Psoas muscle (tissue), 8 donors: ENCODE measurements around the gene SHISA5. TPM values are rescaled to one million over a fixed set of nuclear protein-coding genes. Genes with fewer than 3 reads are reported as not detected.

Experiments
- ATAC-seq, 4 donors: fragments of 200-7000 bp; cut with Tn5 transposase; one replicate each; pipeline ENCODE4 v1.9.1; 2020; ENCODE audit warnings: moderate library complexity in 3 of 4, mild to moderate bottlenecking in 2 of 4
- DNase-seq, 2 donors: peaks; one replicate each; pipeline ENCODE4 v3.0.0-alpha.2; 2020
- H3K27ac ChIP-seq: fragments of 200-600 bp; one replicate; pipeline ENCODE4 v1.8.0; 2022
- H3K27me3 ChIP-seq, 3 donors: fragments of 200-600 bp in 1 of 3; one replicate each; pipeline versions ENCODE4 v1.6.1 to v1.8.0; 2013 to 2022; ENCODE audit warnings: low read length in 2 of 3, mild to moderate bottlenecking in 2 of 3, moderate library complexity in 1 of 3; ENCODE audit not compliant: insufficient read depth in 3 of 3
- H3K36me3 ChIP-seq, 2 donors: fragments of 200-600 bp in 1 of 2; one replicate each; pipeline versions ENCODE4 v1.6.1 to v1.8.0; 2013 to 2022; ENCODE audit warnings: low read depth in 1 of 2, mild to moderate bottlenecking in 1 of 2, moderate library complexity in 1 of 2; ENCODE audit not compliant: insufficient read depth in 1 of 2
- H3K4me1 ChIP-seq: fragments of 200-600 bp; one replicate; pipeline ENCODE4 v1.8.0; 2022
- H3K4me3 ChIP-seq: fragments of 200-600 bp; one replicate; pipeline ENCODE4 v1.8.0; 2022; ENCODE audit warnings: mild to moderate bottlenecking
- H3K9me3 ChIP-seq: fragments of 200-600 bp; one replicate; pipeline ENCODE4 v1.8.0; 2022
- CTCF ChIP-seq: fragments of 200-600 bp; IDR thresholded peaks from one replicate; pipeline ENCODE4 v1.8.0; 2022; ENCODE audit warnings: antibody characterized with exemption
- WGBS, 3 donors: extraction: QIAGEN DNeasy Blood & Tissue Kit; methylation state at CpG; one replicate each; pipeline versions ENCODE4 v1.1.6 to v1.1.7; 2013; 5-methylcytosine and 5-hydroxymethylcytosine counted together
- intact Hi-C, 2 donors: fragments of 100-400 bp; cut with DNase I; formaldehyde crosslinking; loops; one replicate each; pipeline versions ENCODE4 v1.11.0 to v1.14.2; 2022
- polyA plus RNA-seq, 3 donors: library from polyadenylated mRNA; stranded (reverse); fragments of 200-250 nt; gene quantifications; one replicate each; pipeline ENCODE4 v1.2.3, GENCODE V29; 2013
- total RNA-seq, 4 donors: library from RNA; stranded (reverse); fragmentation: NEBNext Ultra II Directional in 2 of 4; extraction: Animal tissue kit (Norgen Biotek cat#: 25700) in 2 of 4; gene quantifications; one replicate each; pipeline versions ENCODE4 v1.2.1 to v1.2.4, GENCODE V29; 2021 to 2023
- donor health status: healthy with polysubstance abuse.
- donor health status: DM: no; HTN: no; CAD: no; lungs with moderate emphysema.
- donor health status: Bipolar disorder and iron deficiency.
- donor health status: healthy.
- donor health status: DM: yes; HTN: yes; CAD: no.
- donor health status: DM: no; HTN: no; CAD: no.
- donor health status: DM: no; HTN: no; CAD: no.
- donor health status: DM: yes; HTN: yes; CAD: no.

The SHISA5 gene
- total and polyA plus RNA-seq, 7 donors, result 16.9 to 34.7 (median 24.3) TPM

- H3K36me3 ChIP-seq, result no peaks in the 10 kb centered on the region
- no peaks in the 10 kb centered on the region for H3K4me1 ChIP-seq
Observed at GRCh38 chr3:48420561-48420960, 83.4 kb downstream of the SHISA5 start.

GRCh38 chr3:48419597-48419996 is 84.4 kb downstream of the SHISA5 start:
- Histone ChIP-seq H3K36me3 (no peaks in the 10 kb centered on the region), H3K4me3 (no peak overlapping the region), H3K27ac (no peak overlapping the region), H3K4me1 (no peaks in the 10 kb centered on the region), H3K27me3 (peaks cover 0 to 22% (median 0%) of the 10 kb centered on the region in 3 donors), H3K9me3 (no peaks in the 10 kb centered on the region)
- intact Hi-C loops, result no loop called here
- no peak for DNase-seq
- 92 to 93% (median 92%) methylated on average over 17 of the region's 17 CpGs for WGBS, 3 donors
- no peak for TF ChIP-seq CTCF
- no peak for ATAC-seq

More at GRCh38 chr3:48420561-48420960, 83.4 kb downstream of the SHISA5 start:
- no peak for TF ChIP-seq CTCF
- intact Hi-C loops, result no loop called here
- H3K27me3 ChIP-seq, result peaks cover 0 to 30% (median 1%) of the 10 kb centered on the region in 3 donors
- ATAC-seq (no peak), DNase-seq (peak in 1 of 2 donors; percentile 38)
- H3K9me3 ChIP-seq, result no peaks in the 10 kb centered on the region
- no peak overlapping the region for H3K4me3 ChIP-seq
- 88 to 90% (median 89%) methylated on average over 13 to 14 of the region's 14 CpGs for WGBS, 3 donors
- H3K27ac ChIP-seq, result no peak overlapping the region

GRCh38 chr3:48419149-48419548 is 84.8 kb downstream of the SHISA5 start:
- ATAC-seq (no peak), DNase-seq (peak in 1 of 2 donors; percentile 30)
- Histone ChIP-seq H3K27me3 (peaks cover 0 to 18% (median 0%) of the 10 kb centered on the region in 3 donors), H3K9me3 (no peaks in the 10 kb centered on the region), H3K27ac (no peak overlapping the region), H3K4me1 (no peaks in the 10 kb centered on the region), H3K36me3 (no peaks in the 10 kb centered on the region), H3K4me3 (no peak overlapping the region)
- 88 to 93% (median 92%) methylated on average over 9 of the region's 9 CpGs for WGBS, 3 donors
- intact Hi-C loops, result no loop called here
- no peak for TF ChIP-seq CTCF

- 67 to 85% (median 72%) methylated on average over 9 of the region's 9 CpGs for WGBS, 3 donors
- no peak for ATAC-seq
- H3K27me3 ChIP-seq, result peaks cover 0 to 16% (median 0%) of the 10 kb centered on the region in 3 donors
- H3K27ac ChIP-seq, result no peak overlapping the region
- no peak for DNase-seq
- H3K4me3 ChIP-seq, result no peak overlapping the region
- no peaks in the 10 kb centered on the region for H3K36me3 ChIP-seq
- no peaks in the 10 kb centered on the region for H3K4me1 ChIP-seq
- intact Hi-C loops, result no loop called here
- TF ChIP-seq CTCF, result no peak
- no peaks in the 10 kb centered on the region for H3K9me3 ChIP-seq
Observed at GRCh38 chr3:48418651-48419050, 85.3 kb downstream of the SHISA5 start.

GRCh38 chr3:48418140-48418539 is 85.8 kb downstream of the SHISA5 start:
- no peak for TF ChIP-seq CTCF
- H3K36me3 ChIP-seq, result no peaks in the 10 kb centered on the region
- H3K27me3 ChIP-seq, result peaks cover 0 to 15% (median 0%) of the 10 kb centered on the region in 3 donors
- WGBS, 3 donors, result 89 to 98% (median 89%) methylated on average over 17 of the region's 17 CpGs
- ATAC-seq, result no peak
- H3K9me3 ChIP-seq, result no peaks in the 10 kb centered on the region
- H3K4me3 ChIP-seq, result no peak overlapping the region
- intact Hi-C loops, result no loop called here
- H3K27ac ChIP-seq, result no peak overlapping the region
- H3K4me1 ChIP-seq, result no peaks in the 10 kb centered on the region
- peak in 1 of 2 donors; percentile 19 for DNase-seq
